Activated CD8-positive, alpha-beta T cell treated with anti-CD3 and anti-CD28 coated beads for 36 hours (primary cell): ENCODE measurements around the gene CDK19. TPM values are rescaled to one million over a fixed set of nuclear protein-coding genes. Genes with fewer than 3 reads are reported as not detected.
"Not testable (repeated sequence)": the region's sequence is repeated elsewhere in the genome, so short reads cannot be mapped to it uniquely, and the experiment has no call there.

Source experiments
- ATAC-seq: fragments of 200-7000 bp; cut with Tn5 transposase; one replicate; pipeline ENCODE4 v1.10.0; 2021; ENCODE audit warnings: mild to moderate bottlenecking, moderate library complexity
- CTCF ChIA-PET: fragments of 350-600 bp; sonication (Branson Sonifier 250); formaldehyde crosslinking; loops from one replicate; lab custom pipeline; 2021; ENCODE audit warnings: antibody characterized with exemption; lab: Charles Lee
- POLR2A ChIA-PET: fragments of 350-600 bp; sonication (Branson Sonifier 250); formaldehyde crosslinking; loops from one replicate; lab custom pipeline; 2021; ENCODE audit warnings: antibody characterized with exemption; lab: Charles Lee
- DNase-seq: peaks from one replicate; pipeline ENCODE4 v3.0.0-alpha.2; 2020
- H3K27ac Mint-ChIP-seq: one replicate; pipeline ENCODE4 v1.8.0; 2021; ENCODE audit warnings: mild to moderate bottlenecking, mixed read lengths
- H3K27me3 Mint-ChIP-seq: one replicate; pipeline ENCODE4 v1.8.0; 2021; ENCODE audit warnings: mixed read lengths
- H3K36me3 Mint-ChIP-seq: one replicate; pipeline ENCODE4 v1.8.0; 2021; ENCODE audit warnings: low read depth, mixed read lengths
- H3K4me1 Mint-ChIP-seq: one replicate; pipeline ENCODE4 v1.8.0; 2021; ENCODE audit warnings: low read depth, mixed read lengths
- H3K4me3 Mint-ChIP-seq: one replicate; pipeline ENCODE4 v1.8.0; 2021; ENCODE audit warnings: mild to moderate bottlenecking, moderate library complexity, mixed read lengths
- H3K9me3 Mint-ChIP-seq: one replicate; pipeline ENCODE4 v1.8.0; 2021; ENCODE audit warnings: mixed read lengths
- intact Hi-C: fragments of 100-400 bp; cut with micrococcal nuclease; formaldehyde crosslinking; loops from one replicate; pipeline ENCODE4 v1.10.0; 2022
- total RNA-seq, 2 experiments: library from RNA; stranded (reverse); gene quantifications; one replicate each; pipeline ENCODE4 v1.2.3, GENCODE V29; 2021
- TF ChIP-seq, protein P1 (sequence below): fragments of 200-600 bp; IDR thresholded peaks from one replicate; pipeline ENCODE4 v1.8.0; 2022; ENCODE audit warnings: antibody characterized with exemption, mild to moderate bottlenecking

The CDK19 gene
- total RNA-seq, 2 experiments from 2014 or later, result 11.8 to 13.1 TPM

DNA sequence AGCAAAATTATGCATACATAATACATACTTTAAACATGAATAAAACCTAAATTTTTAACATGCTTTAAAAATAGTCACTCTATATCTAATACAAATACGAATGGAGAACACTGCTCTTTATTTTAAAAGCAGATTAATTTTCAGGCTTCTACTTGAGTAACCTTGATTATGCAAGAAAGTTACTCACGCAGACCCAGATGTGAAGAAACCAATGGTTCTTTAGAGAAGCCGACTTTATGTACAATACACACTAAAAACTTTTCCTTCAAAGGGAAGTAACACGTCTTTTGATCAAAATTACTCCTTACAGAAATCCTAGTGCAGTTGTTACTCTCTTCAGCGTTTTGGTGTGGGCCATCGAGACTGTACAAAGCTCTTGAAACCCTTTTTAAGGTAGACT is 201.9 kb downstream of the CDK19 start:
- POLR2A ChIA-PET, result no interaction called here
- H3K27me3 Mint-ChIP-seq, result no peaks in the 10 kb centered on the region
- H3K4me1 Mint-ChIP-seq, result peaks cover 3% of the 10 kb centered on the region
- no peaks in the 10 kb centered on the region for H3K9me3 Mint-ChIP-seq
- no peak overlapping the region for H3K27ac Mint-ChIP-seq
- no peak overlapping the region for H3K4me3 Mint-ChIP-seq
- TF ChIP-seq, protein P1, sequence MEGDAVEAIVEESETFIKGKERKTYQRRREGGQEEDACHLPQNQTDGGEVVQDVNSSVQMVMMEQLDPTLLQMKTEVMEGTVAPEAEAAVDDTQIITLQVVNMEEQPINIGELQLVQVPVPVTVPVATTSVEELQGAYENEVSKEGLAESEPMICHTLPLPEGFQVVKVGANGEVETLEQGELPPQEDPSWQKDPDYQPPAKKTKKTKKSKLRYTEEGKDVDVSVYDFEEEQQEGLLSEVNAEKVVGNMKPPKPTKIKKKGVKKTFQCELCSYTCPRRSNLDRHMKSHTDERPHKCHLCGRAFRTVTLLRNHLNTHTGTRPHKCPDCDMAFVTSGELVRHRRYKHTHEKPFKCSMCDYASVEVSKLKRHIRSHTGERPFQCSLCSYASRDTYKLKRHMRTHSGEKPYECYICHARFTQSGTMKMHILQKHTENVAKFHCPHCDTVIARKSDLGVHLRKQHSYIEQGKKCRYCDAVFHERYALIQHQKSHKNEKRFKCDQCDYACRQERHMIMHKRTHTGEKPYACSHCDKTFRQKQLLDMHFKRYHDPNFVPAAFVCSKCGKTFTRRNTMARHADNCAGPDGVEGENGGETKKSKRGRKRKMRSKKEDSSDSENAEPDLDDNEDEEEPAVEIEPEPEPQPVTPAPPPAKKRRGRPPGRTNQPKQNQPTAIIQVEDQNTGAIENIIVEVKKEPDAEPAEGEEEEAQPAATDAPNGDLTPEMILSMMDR, result no peak
- CTCF ChIA-PET, result interaction anchor here (1.1 kb wide), 1 partner anchor 85 kb away, joined by 3 read pairs; no protein-coding TSS in a partner anchor
- H3K36me3 Mint-ChIP-seq, result peaks cover 5% of the 10 kb centered on the region
- DNase-seq, result no peak
- intact Hi-C loops, result no loop called here
- ATAC-seq, result no peak

DNA sequence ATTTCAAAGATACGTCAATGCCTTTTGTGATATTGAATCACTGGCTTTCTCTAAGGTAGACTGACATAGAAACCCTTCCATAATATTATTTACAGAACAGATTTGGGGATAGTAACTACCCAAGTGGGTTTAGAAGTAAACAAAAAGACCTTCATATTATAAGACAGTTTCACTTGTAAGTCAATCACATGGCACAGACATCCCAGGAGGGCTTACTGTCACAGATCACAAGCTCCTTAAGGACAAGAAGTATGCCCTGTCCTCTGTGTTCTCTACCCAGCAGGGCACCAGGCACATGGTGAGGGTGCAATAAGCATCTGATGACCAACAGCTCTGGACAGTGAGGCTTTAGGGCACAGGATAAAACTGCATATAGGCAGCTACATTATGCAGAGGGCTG is 203.0 kb downstream of the CDK19 start:
- H3K9me3 Mint-ChIP-seq, result no peaks in the 10 kb centered on the region

DNA sequence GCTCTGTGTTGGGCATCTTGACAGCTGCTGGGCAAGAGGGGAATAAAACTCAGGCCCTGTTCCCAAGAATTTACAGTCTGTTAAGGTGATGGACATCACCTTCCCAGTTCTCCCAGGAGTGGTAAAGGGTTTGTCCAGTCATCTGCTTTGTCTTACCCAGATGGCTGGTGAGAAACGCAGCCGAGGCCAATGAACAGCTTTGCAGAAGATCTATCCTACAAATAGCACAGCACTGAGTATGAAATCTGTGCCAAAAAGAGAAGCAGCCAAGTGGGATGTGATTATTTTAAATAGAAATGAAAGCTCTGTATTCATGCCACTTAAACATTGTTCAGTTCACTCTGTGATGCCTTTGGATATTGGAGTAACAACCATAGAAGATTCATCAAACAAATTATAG is 206.2 kb downstream of the CDK19 start:
- Mint-ChIP-seq H3K36me3 (no peaks in the 10 kb centered on the region), H3K4me1 (no peaks in the 10 kb centered on the region), H3K27ac (no peak overlapping the region), H3K27me3 (no peaks in the 10 kb centered on the region), H3K9me3 (no peaks in the 10 kb centered on the region), H3K4me3 (no peak overlapping the region)
- ChIA-PET CTCF (no interaction called here), POLR2A (no interaction called here)
- TF ChIP-seq, protein P1, result no peak
- intact Hi-C loops, result no loop called here
- no peak for ATAC-seq
- no peak for DNase-seq

More for the DNA sequence above, 203.0 kb downstream of the CDK19 start:
- no peak overlapping the region for H3K27ac Mint-ChIP-seq
- POLR2A ChIA-PET, result no interaction called here
- intact Hi-C loops, result no loop called here
- H3K36me3 Mint-ChIP-seq, result peaks cover 3% of the 10 kb centered on the region
- ATAC-seq (no peak), DNase-seq (no peak)
- no peaks in the 10 kb centered on the region for H3K27me3 Mint-ChIP-seq
- no peaks in the 10 kb centered on the region for H3K4me1 Mint-ChIP-seq
- CTCF ChIA-PET, result interaction anchor here (1.1 kb wide), 1 partner anchor 84 kb away, joined by 3 read pairs; no protein-coding TSS in a partner anchor
- H3K4me3 Mint-ChIP-seq, result no peak overlapping the region
- TF ChIP-seq, protein P1, result no peak

GRCh38 chr6:110608151-110608550 is 207.1 kb downstream of the CDK19 start:
- TF ChIP-seq, protein P1, result no peak
- Mint-ChIP-seq H3K4me1 (no peaks in the 10 kb centered on the region), H3K9me3 (no peaks in the 10 kb centered on the region), H3K36me3 (no peaks in the 10 kb centered on the region), H3K27ac (no peak overlapping the region), H3K27me3 (no peaks in the 10 kb centered on the region), H3K4me3 (no peak overlapping the region)
- ChIA-PET CTCF (no interaction called here), POLR2A (no interaction called here)
- intact Hi-C loops, result no loop called here
- DNase-seq, result no peak
- ATAC-seq, result no peak

DNA sequence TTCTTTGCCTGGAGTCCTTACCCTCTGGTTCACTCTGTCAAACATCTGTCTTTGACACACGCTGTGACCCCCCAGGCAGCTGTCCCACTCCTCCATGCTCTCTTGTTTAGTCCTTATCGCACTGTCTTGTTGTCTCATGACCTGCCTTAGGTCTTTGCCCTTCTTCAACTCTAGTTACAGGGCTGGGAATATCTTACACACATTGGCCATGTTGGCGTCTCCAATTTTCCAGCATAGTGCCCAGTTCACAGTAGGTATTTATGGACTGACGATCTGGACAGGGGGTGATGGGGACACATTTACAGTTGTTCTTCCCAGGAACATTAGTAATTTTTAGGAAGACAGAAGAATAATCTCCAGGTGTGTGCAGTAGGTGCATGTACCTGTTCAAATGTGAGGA is 209.1 kb downstream of the CDK19 start:
- Mint-ChIP-seq H3K4me1 (no peaks in the 10 kb centered on the region), H3K27me3 (no peaks in the 10 kb centered on the region), H3K9me3 (no peaks in the 10 kb centered on the region), H3K4me3 (no peak overlapping the region), H3K36me3 (no peaks in the 10 kb centered on the region), H3K27ac (no peak overlapping the region)
- POLR2A ChIA-PET, result no interaction called here
- ATAC-seq, result no peak
- no peak for DNase-seq
- TF ChIP-seq, protein P1, result no peak
- CTCF ChIA-PET, result no interaction called here
- intact Hi-C loops, result no loop called here

DNA sequence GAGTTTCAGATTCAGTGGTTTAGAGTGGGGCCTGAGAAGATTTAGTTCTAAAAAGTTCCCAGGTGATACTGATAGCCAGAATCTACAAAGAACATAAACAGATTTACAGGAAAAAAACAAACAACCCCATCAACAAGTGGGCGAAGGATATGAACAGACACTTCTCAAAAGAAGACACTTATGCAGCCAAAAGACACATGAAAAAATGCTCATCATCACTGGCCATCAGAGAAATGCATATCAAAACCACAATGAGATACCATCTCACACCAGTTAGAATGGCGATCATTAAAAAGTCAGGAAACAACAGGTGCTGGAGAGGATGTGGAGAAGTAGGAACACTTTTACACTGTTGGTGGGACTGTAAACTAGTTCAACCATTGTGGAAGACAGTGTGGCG is 214.6 kb downstream of the CDK19 start:
- H3K36me3 Mint-ChIP-seq, DNase-seq, CTCF ChIA-PET, H3K4me1 Mint-ChIP-seq, H3K27me3 Mint-ChIP-seq, H3K9me3 Mint-ChIP-seq, ATAC-seq, H3K27ac Mint-ChIP-seq, H3K4me3 Mint-ChIP-seq, POLR2A ChIA-PET, intact Hi-C loops: not testable (repeated sequence)
